ENCODE measurements around the gene BMP7.

DNA sequence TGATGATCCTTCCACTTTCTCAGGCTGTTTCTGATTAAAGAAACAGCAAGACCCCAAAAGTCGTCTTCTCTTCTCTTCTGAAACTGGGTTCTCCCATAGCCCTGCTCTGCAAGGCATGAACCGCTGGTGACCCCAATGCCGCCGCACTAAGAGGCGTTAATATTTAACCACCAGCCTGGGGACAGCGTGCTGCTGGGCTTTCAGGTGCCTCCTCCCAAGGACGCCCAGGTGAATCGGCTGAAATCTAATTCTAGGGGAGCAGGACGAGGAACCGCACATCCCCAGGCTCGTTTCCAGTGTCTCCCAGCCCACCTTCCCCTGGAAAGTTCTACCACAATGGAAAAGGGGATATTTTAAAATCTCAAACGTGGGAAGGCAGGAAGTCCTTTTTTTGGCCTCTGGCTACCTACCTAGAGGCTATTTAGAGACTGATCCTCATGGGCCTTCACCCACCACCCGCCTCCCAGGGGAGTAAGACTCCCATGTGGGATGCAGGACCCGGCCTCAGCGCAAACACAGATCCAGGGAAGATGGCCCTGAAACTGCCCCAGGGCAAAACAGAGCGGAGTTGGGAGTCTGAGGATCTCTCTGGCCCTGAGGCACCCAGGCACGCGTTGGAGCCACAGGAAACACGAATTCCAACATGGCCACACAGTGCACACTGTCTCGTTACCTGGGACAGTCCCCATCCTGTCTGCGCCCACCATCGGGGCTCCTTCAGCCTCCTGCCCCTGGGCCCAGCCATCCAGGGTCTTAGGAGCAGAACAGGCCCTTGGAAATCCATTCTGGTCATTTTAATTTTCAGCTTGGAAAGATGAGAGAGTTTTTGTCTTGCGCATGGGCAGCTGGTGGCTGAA is 56.2 kb downstream of the BMP7 start:
- TF ChIP-seq, protein P1, sequence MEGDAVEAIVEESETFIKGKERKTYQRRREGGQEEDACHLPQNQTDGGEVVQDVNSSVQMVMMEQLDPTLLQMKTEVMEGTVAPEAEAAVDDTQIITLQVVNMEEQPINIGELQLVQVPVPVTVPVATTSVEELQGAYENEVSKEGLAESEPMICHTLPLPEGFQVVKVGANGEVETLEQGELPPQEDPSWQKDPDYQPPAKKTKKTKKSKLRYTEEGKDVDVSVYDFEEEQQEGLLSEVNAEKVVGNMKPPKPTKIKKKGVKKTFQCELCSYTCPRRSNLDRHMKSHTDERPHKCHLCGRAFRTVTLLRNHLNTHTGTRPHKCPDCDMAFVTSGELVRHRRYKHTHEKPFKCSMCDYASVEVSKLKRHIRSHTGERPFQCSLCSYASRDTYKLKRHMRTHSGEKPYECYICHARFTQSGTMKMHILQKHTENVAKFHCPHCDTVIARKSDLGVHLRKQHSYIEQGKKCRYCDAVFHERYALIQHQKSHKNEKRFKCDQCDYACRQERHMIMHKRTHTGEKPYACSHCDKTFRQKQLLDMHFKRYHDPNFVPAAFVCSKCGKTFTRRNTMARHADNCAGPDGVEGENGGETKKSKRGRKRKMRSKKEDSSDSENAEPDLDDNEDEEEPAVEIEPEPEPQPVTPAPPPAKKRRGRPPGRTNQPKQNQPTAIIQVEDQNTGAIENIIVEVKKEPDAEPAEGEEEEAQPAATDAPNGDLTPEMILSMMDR (IDR thresholded peaks at IDR 0.05 in 2 of 3, conservative IDR thresholded peaks at IDR 0.05 in 1 of 3; ENCODE audit: insufficient read depth in 2 of 3, low read depth in 1 of 3, low read length in 3 of 3), result no peak
- no peak for TF ChIP-seq SIX5 (IDR thresholded peaks at IDR 0.05; ENCODE audit: borderline replicate concordance in 1 of 2, insufficient read depth in 1 of 2, low read depth in 1 of 2, low read length in 2 of 2)

Data from K562 (cell line).